Measurements from ENCODE around the gene SOWAHA.

- TF ChIP-seq, protein P1, sequence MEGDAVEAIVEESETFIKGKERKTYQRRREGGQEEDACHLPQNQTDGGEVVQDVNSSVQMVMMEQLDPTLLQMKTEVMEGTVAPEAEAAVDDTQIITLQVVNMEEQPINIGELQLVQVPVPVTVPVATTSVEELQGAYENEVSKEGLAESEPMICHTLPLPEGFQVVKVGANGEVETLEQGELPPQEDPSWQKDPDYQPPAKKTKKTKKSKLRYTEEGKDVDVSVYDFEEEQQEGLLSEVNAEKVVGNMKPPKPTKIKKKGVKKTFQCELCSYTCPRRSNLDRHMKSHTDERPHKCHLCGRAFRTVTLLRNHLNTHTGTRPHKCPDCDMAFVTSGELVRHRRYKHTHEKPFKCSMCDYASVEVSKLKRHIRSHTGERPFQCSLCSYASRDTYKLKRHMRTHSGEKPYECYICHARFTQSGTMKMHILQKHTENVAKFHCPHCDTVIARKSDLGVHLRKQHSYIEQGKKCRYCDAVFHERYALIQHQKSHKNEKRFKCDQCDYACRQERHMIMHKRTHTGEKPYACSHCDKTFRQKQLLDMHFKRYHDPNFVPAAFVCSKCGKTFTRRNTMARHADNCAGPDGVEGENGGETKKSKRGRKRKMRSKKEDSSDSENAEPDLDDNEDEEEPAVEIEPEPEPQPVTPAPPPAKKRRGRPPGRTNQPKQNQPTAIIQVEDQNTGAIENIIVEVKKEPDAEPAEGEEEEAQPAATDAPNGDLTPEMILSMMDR (IDR thresholded peaks at IDR 0.05; ENCODE audit: low read length) = no peak
- TF ChIP-seq EZH2 (optimal IDR thresholded peaks at IDR 0.05; ENCODE audit: low read depth, low read length) (no peak), EZH2phosphoT487 (IDR thresholded peaks at IDR 0.05; ENCODE audit: low read length) (no peak)
These were observed 27.2 kb upstream of the SOWAHA start for GRCh38 chr5:132785864-132786263.
